Small intestine (tissue), 7 donors: ENCODE data around the gene STK16. TPM values are rescaled to one million over a fixed set of nuclear protein-coding genes. Genes with fewer than 3 reads are reported as not detected.
"Not testable (repeated sequence)": the region's sequence is repeated elsewhere in the genome, so short reads cannot be mapped to it uniquely, and the experiment has no call there.

Experiments used
- DNase-seq, 2 donors: peaks; one replicate each; pipeline versions ENCODE4 v3.0.0 to v3.0.0-alpha.2; 2013
- FAIRE-seq: peaks from 2 replicates; lab custom pipeline; 2012; peaks lifted over from hg19 to GRCh38; lab: Jason Lieb, UNC
- H3K27ac ChIP-seq, 3 donors: one replicate each; pipeline ENCODE4 v1.5.1; 2013; ENCODE audit warnings: low read length in 2 of 3, mild to moderate bottlenecking in 2 of 3, control low read depth in 1 of 3, inconsistent platforms in 1 of 3, low read depth in 1 of 3, moderate library complexity in 1 of 3
- H3K27me3 ChIP-seq, 3 donors: one replicate each; pipeline ENCODE4 v1.6.1; 2013; ENCODE audit warnings: low read length in 3 of 3, inconsistent platforms in 1 of 3; ENCODE audit not compliant: control insufficient read depth in 3 of 3, insufficient read depth in 3 of 3
- H3K36me3 ChIP-seq, 3 donors: one replicate each; pipeline ENCODE4 v1.6.1; 2013; ENCODE audit warnings: low read length in 3 of 3, inconsistent platforms in 1 of 3, low read depth in 1 of 3, mild to moderate bottlenecking in 1 of 3, moderate library complexity in 1 of 3; ENCODE audit not compliant: control insufficient read depth in 3 of 3, insufficient read depth in 2 of 3
- H3K4me1 ChIP-seq, 3 donors: one replicate each; pipeline ENCODE4 v1.6.1; 2013; ENCODE audit warnings: low read length in 2 of 3, inconsistent platforms in 1 of 3, low read depth in 1 of 3, mild to moderate bottlenecking in 1 of 3, moderate library complexity in 1 of 3; ENCODE audit not compliant: control insufficient read depth in 3 of 3, insufficient read depth in 2 of 3
- H3K4me3 ChIP-seq, 3 donors: one replicate each; pipeline ENCODE4 v1.5.1; 2013; ENCODE audit warnings: low read length in 3 of 3, control low read depth in 1 of 3, inconsistent platforms in 1 of 3, low read depth in 1 of 3, mild to moderate bottlenecking in 1 of 3, moderate library complexity in 1 of 3
- H3K9me3 ChIP-seq, 2 donors: one replicate each; pipeline ENCODE4 v1.6.1; 2013; ENCODE audit warnings: low read depth in 1 of 2, low read length in 1 of 2; ENCODE audit not compliant: control insufficient read depth in 2 of 2, insufficient read depth in 1 of 2
- WGBS, 3 donors: extraction: QIAGEN DNeasy Blood & Tissue Kit; methylation state at CpG; one replicate each; pipeline ENCODE4 v1.1.7; 2013; 5-methylcytosine and 5-hydroxymethylcytosine counted together
- polyA plus RNA-seq, 4 donors: library from polyadenylated mRNA; stranded (reverse) in 3 of 4; unstranded in 1 of 4; fragments of 200-250 nt in 3 of 4; fragments of 120-200 nt in 1 of 4; gene quantifications; one replicate each; pipeline versions ENCODE4 v1.2.1 to v1.2.3, GENCODE V29; 2013
- donor health status: healthy with polysubstance abuse.
- donor health status: control.
- donor health status: control.
- donor health status: Bipolar disorder and iron deficiency.
- donor health status: healthy.

The STK16 gene
- polyA plus RNA-seq, 4 donors, result 31.1 to 53.4 (median 42.6) TPM

DNA sequence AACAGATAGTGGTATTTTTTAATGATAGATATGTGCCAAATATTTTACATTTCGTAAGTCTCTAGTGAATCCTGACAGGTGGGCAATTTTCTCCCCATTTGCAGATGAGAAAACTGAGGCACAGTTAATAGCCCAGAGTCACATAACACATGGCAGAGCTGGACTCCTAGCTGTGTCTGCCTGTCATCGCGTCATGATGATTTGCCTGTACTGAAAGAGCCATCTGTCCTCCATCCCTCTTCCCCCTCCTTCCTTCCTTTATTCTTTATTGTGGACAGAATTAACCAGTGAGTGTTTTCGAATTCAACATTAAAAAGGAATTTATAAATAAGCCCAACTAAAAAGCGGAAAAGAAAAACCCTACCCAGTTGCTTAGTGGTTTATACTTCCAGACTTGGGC lies 37.1 kb downstream of the STK16 start:
- DNase-seq, result no peak
- H3K4me1 ChIP-seq, result peaks cover 0 to 33% (median 6%) of the 10 kb centered on the region in 3 donors
- no peaks in the 10 kb centered on the region for H3K27me3 ChIP-seq
- H3K36me3 ChIP-seq, result peaks cover 7 to 63% (median 9%) of the 10 kb centered on the region in 3 donors
- H3K27ac ChIP-seq, result no peak overlapping the region
- H3K4me3 ChIP-seq, result no peak overlapping the region
- no peak for FAIRE-seq
- H3K9me3 ChIP-seq, result no peaks in the 10 kb centered on the region
- 90 to 91% (median 90%) methylated on average over 5 of the region's 5 CpGs for WGBS, 3 donors

DNA sequence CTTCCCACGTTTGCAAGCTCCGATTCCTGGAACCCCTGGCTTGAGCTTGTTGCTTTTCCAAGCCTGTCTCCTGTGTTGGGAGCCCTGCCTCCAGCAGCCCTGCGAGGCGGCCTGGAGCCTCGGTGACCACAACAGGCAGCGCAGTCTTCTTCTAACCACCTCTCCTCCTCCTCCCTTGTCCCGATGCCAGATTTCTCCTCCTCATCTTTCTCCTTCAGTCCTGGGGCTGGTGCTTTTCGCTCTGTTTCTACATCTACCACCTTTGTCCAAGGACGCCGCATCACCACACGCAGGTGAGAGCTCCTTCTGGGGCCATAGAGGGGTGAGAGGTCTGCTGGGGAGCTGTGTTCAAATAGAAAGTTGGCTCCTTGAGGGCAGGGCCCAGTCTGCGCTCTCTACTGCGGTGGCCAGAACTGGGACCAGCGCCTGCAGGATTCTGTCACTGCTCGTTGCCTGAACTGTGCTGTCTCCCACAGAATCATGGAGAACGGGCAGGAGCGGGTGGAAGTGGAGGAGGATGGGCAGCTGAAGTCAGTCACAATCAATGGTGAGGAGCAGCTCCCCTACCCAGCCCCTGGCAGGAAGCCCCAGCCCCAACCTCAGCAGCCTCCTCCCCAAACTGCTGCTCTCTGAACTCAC lies 37.8 kb downstream of the STK16 start:
- Histone ChIP-seq H3K9me3 (no peaks in the 10 kb centered on the region), H3K4me3 (no peak overlapping the region), H3K27ac (no peak overlapping the region), H3K27me3 (no peaks in the 10 kb centered on the region), H3K4me1 (peaks cover 0 to 26% (median 3%) of the 10 kb centered on the region in 3 donors), H3K36me3 (peaks cover 7 to 63% (median 9%) of the 10 kb centered on the region in 3 donors)
- DNase-seq, result no peak
- FAIRE-seq, result no peak
- WGBS, 3 donors, result 88 to 93% (median 92%) methylated on average over 17 of the region's 17 CpGs

DNA sequence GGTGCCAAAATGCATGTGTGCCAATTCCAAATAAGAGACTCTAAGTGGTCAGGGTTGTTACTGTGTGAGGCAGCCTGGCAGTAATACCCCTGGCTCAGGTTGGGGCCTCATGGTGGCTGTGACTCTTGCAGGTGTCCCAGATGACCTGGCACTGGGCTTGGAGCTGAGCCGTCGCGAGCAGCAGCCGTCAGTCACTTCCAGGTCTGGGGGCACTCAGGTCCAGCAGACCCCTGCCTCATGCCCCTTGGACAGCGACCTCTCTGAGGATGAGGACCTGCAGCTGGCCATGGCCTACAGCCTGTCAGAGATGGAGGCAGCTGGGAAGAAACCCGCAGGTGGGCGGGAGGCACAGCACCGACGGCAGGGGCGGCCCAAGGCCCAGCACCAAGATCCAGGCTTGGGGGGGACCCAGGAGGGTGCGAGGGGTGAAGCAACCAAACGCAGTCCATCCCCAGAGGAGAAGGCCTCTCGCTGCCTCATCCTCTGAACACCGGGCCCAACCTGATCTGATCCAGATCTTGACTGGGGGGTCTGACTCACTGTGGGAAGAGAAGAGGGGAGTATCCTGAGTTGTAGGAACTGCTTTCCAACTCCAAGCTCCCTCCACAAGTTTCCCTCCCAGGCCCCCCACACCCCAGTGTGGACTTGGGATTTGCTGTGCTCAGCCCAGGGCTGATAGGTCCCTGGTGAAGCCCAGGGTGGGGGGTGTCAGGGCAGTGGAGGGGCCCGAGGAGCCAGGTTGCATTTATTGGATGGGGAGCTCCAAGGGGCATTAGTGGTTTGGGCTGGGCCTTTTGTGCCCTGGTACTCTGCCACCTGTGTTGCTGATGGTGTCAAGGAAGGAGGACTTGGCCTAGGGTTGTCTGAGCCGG lies 39.5 kb downstream of the STK16 start:
- no peak for FAIRE-seq
- peaks cover 0 to 13% (median 0%) of the 10 kb centered on the region in 3 donors for H3K4me1 ChIP-seq

DNA sequence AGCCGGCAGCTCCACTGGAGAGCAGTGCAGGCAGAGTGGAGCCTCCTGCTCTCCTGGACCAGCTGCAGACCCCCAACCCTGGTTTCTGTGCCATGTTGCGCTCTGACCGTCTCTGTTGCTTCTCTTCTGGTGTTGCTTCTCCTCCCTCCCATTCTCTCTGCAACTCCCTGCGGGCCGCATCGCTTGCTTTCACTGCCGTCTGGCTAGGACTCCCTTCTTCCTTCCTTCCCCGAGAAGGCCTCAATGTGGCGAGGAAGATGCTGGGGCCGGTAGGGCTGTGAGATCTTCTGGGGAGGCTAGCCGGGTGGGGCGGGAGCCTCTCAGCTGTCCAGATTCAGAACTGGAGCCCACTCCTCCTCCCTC lies 40.1 kb downstream of the STK16 start:
- no peaks in the 10 kb centered on the region for H3K27me3 ChIP-seq
- H3K27ac ChIP-seq, result no peak overlapping the region
- no peak overlapping the region for H3K4me3 ChIP-seq
- no peak for FAIRE-seq
- peaks cover 7 to 59% (median 9%) of the 10 kb centered on the region in 3 donors for H3K36me3 ChIP-seq
- no peaks in the 10 kb centered on the region for H3K9me3 ChIP-seq
- no peak for DNase-seq
- 90 to 96% (median 91%) methylated on average over 12 of the region's 12 CpGs for WGBS, 3 donors
- H3K4me1 ChIP-seq, result peaks cover 0 to 7% (median 0%) of the 10 kb centered on the region in 3 donors

More for the DNA sequence above, 39.5 kb downstream of the STK16 start:
- H3K4me3 ChIP-seq, result no peak overlapping the region
- no peak for DNase-seq
- no peak overlapping the region for H3K27ac ChIP-seq
- peaks cover 7 to 63% (median 9%) of the 10 kb centered on the region in 3 donors for H3K36me3 ChIP-seq
- WGBS, 3 donors, result 92 to 97% (median 93%) methylated on average over 15 to 16 of the region's 16 CpGs
- H3K9me3 ChIP-seq, result no peaks in the 10 kb centered on the region
- H3K27me3 ChIP-seq, result no peaks in the 10 kb centered on the region

DNA sequence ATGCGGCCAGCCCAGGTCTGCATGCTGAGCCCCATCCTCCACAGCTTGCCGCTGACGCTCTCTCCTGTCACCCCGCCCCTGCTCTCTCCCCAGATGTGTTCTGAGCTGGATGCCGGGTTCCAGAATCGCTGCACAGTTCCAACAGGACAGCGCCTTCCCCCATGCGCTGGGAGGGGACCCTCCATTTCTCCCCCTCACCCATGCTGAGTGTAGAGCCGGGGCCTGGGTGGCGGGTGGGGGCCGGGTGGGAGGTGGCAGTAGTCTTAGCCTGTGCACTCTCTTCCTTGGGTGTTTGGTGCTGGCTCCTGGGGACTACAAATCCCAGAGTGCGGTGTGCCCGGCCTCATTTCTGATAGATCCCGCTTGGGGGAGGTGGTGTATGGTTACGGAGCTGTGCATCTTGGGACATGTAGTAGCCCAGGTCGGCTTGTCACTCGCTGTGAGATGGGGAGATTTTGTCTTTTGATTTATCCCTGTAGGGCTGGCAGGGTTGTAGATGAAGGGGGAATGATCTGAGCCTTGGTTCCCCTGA lies 40.7 kb downstream of the STK16 start:
- DNase-seq (no peak), FAIRE-seq (no peak)
- Histone ChIP-seq H3K36me3 (peaks cover 7 to 53% (median 9%) of the 10 kb centered on the region in 3 donors), H3K27me3 (no peaks in the 10 kb centered on the region), H3K4me3 (no peak overlapping the region), H3K4me1 (peaks cover 0 to 2% (median 0%) of the 10 kb centered on the region in 3 donors), H3K9me3 (no peaks in the 10 kb centered on the region), H3K27ac (no peak overlapping the region)
- WGBS, 3 donors, result 84 to 94% (median 92%) methylated on average over 17 of the region's 17 CpGs

DNA sequence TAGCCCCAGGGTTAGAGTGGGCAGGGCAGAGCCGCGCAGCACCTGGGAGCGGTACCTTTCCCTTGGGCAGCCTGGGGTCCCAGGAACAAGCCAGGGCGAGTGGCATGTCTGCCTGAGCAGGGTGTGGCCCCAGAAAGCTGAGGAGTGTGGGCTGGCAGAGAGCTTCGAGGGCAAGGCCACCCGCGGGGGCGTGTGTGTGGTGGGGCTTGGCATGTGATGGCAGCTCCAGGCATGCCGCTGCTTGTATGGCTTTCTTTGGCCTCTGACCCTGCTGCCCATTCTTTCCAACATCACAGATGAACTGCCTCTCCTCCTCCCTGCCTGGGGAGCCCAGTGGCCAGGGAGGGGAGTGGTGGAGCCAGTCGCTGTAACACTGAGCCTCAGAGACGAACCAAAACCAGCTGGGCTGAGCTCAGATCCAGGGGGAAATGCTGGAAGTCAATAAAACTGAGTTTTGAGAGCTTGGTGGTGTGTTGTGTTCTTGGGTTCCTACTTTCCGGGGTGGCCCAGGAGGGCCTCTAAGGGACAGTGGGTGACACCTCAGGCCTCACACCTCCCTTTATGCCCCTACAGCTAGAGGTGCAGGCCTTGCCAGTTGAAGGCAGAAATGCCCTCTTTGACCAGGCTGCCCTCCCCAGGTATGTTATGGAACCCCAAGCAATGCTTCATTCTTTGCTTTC lies 41.3 kb downstream of the STK16 start:
- H3K4me1 ChIP-seq, result no peaks in the 10 kb centered on the region
- no peak for FAIRE-seq
- no peak for DNase-seq
- peaks cover 7 to 49% (median 9%) of the 10 kb centered on the region in 3 donors for H3K36me3 ChIP-seq
- H3K27me3 ChIP-seq, result no peaks in the 10 kb centered on the region
- no peak overlapping the region for H3K27ac ChIP-seq
- 79 to 85% (median 83%) methylated on average over 12 of the region's 12 CpGs for WGBS, 3 donors
- no peak overlapping the region for H3K4me3 ChIP-seq
- H3K9me3 ChIP-seq, result no peaks in the 10 kb centered on the region

DNA sequence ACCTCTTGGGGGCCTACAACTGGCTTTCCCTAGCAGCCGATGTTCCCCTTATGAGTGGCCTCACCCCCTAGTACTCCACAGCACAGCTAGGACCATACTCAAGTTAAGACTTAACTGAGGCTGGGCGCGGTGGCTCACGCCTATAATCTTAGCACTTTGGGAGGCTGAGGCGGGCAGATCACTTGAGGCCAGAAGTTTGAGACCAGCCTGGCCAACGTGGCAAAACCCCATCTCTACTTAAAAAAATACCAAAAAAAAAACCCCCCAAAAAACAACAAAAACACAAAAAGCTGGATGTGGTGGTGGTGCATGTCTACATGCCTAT lies 41.8 kb downstream of the STK16 start:
- not testable (repeated sequence) for FAIRE-seq, DNase-seq, H3K9me3 ChIP-seq, H3K4me3 ChIP-seq, H3K4me1 ChIP-seq, H3K27me3 ChIP-seq, H3K27ac ChIP-seq
- peaks cover 7 to 44% (median 9%) of the 10 kb centered on the region in 3 donors for H3K36me3 ChIP-seq
- 82 to 86% (median 84%) methylated on average over 6 of the region's 6 CpGs for WGBS, 3 donors
